HG02870 (cell line): ENCODE data around the gene BTBD9.
"Not testable (repeated sequence)": the region's sequence is repeated elsewhere in the genome, so short reads cannot be mapped to it uniquely, and the experiment has no call there.

Source experiments
- ATAC-seq: cut with Tn5 transposase; IDR thresholded peaks from one replicate; pipeline ENCODE4 v1.9.1; 2021; ENCODE audit warnings: mild to moderate bottlenecking, moderate library complexity; ENCODE audit not compliant: unreplicated experiment

BTBD9 gene

DNA sequence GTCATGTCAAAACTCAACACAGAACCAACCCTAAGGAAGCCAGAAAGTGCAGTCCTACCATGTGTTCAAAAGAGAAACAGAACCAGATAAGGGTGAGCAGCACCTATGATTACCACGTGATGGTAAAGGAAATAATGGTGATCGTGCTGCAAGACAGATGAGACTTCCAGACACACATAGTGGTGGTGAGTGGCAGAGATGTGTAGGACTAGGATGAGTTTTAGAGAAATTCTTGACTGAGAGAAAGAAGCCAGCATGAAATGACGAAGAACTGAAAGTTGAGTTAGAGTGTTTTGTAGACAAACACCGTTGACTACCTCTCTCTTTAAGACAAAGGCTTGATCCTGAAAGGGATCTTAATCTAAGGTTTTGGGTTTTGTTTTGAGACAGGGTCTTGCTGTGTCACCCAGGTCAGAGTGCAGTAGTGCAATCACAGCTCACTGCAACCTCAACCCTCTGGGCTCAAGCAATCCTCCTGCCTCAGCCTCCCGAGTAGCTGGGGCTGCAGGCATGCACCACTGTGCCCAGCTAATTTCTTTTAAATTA is 10.6 kb upstream of the BTBD9 start:
- ATAC-seq = no peak

DNA sequence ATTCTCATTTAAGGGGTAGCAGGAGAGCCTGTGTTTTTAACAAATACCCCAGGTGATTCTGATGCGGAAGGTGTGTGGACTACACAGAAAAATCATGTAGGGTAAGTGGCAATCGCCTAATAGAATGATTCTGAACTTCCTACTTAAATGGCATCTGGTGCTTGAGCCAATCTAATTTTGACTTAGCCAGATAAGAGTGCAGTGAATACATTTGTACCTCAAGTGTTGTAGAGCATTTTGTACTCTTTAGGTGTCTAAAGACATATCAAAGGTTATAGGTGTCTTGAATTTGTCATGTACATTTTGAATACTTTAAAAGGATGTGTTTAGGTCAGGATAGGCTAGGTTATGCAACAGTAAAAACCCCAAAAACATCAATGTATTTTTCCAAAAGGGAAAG is 10.0 kb upstream of the BTBD9 start:
- no peak for ATAC-seq

DNA sequence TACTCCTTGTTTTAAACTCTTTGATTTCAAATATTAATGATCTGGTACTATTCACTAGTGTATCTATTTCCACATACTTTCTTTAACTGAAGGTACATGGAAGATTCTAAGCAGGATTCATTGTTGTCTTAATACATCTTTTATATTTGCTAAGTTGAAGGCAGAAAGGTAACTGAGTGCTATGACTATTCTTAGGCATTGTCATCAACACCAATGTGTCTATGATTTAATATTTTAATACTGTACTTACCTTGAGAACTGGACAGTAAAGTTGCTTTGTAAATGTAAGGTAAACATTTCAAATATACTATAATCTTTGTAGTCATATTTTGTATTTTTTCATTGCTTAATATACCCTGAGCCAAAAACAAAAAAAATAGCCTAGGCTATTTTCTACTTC is 8.9 kb upstream of the BTBD9 start:
- no peak for ATAC-seq

DNA sequence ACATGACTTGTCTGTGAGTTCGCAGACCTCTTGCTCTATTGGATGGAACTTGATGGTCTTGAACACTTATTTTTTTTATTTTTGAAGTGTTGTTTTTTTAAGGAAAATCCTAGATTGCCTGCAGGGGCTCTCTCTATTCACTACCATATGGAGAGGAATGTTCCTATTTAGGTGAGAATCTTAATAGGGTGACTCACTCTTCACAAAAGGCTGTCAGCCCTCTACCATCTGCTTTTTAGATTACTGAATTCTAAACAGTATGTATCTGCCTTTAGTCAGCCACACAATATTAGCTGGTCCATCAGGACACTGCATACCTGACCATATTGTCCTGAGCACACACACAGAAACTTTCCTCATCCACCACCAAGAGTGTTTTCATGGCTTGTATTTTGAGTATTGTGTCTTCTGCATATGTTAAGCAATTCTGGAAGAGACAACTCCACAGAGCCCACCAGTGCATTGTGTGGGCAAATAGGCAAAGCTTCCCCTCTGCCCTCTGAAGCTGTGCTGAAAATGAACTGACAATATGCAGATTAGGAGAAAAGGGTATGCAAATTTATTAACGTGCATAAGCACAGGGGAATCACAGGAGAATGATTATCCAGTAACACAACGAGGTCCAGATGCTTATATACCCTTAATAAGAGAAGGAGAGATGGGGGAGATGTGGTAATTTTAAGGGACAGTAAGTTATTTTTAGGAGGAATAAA is 6.6 kb upstream of the BTBD9 start:
- no peak for ATAC-seq

GRCh38 chr6:38644951-38645350 is 5.2 kb upstream of the BTBD9 start:
- no peak for ATAC-seq

GRCh38 chr6:38640216-38640909 is 634 bp upstream of the BTBD9 start:
- ATAC-seq = peak; percentile 13

DNA sequence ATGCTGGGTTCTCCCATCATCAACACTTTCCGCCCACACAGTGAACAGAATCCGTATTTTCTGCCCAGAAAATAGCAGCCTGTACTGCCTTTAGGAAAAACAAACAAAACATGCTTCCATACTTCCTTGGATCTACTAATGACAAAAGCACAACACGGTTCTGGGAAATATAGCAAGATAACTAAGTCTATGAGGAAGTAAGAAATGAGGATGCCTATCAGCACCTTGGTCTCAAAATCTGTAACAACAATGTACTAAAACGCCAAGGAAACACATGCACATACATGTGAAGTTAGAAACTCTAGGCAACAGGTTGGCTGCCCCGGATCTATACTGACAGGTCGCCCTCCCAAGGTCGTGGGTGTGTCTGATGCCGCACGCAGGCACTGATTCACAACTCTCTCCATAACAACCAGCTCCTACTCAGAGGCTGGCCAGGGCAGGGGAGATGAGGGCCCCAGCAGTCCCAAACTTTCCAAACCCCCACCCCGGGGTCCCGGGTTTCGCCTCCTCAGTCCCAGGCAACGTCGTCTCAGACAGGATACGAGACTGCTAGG is 710 bp downstream of the BTBD9 start:
- peak; percentile 23 for ATAC-seq

GRCh38 chr6:38637756-38638155 is 2.0 kb downstream of the BTBD9 start:
- no peak for ATAC-seq

- no peak for ATAC-seq
Measured at GRCh38 chr6:38636027-38636426, 3.7 kb downstream of the BTBD9 start.

DNA sequence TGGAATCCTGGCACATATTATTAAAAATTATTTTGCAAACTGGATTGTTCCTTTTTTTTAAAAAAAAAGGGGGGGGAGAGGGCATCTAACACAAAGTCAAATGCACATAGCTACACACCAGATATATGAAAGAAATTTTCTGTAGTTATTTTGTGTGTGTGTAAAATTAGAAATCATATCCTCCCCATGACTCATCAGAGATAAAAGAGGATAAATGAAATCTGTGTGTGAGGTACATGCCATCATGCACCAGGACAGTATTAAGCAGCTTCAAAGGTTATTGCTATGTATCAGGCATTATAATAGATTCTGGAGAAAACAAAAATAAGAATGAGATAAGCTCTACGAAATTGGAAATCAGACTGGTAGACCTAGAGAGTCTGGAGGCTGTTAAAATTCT is 5.2 kb downstream of the BTBD9 start:
- ATAC-seq = no peak

GRCh38 chr6:38632490-38632889 is 7.2 kb downstream of the BTBD9 start:
- ATAC-seq = no peak

- ATAC-seq = no peak
Measured at GRCh38 chr6:38631186-38631783, 8.4 kb downstream of the BTBD9 start.

DNA sequence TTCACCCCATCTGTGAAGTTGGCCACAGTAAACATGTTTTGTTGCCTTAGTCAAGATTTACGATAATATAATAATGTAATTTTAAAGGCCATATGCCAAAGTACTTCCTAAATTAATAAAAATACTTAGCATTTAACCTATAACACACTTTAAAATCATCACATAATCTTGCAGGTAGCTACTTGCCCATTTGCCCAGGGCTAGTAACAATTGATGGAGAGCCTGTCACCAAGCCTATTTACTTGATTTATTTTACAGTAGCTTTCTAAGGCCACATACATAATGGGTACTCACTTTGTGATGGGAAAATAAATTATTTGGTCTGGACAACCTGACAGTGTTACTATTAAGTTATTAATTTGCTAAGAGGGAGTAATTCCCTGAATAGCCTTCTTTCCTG is 14.5 kb downstream of the BTBD9 start:
- no peak for ATAC-seq

- ATAC-seq = not testable (repeated sequence)
Measured at GRCh38 chr6:38619342-38619741, 20.4 kb downstream of the BTBD9 start.

DNA sequence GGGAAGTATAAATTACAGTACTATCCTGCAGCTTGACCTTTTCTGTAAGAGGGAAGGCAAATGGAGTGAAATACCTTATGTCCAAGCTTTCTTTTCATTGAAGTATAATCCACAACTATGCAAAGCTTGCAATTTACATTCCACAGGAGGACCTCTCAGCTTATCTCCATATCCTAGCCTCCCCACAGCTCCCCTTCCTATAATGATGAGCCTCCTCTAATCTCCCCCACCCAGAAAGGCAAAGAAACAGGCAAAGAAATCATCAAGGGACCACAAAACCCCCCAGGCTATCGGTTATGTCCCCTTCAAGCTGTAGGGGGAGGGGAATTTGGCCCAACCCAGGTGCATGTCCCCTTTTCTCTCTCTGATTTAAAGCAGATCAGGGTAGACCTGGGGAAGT is 21.4 kb downstream of the BTBD9 start:
- not testable (repeated sequence) for ATAC-seq

DNA sequence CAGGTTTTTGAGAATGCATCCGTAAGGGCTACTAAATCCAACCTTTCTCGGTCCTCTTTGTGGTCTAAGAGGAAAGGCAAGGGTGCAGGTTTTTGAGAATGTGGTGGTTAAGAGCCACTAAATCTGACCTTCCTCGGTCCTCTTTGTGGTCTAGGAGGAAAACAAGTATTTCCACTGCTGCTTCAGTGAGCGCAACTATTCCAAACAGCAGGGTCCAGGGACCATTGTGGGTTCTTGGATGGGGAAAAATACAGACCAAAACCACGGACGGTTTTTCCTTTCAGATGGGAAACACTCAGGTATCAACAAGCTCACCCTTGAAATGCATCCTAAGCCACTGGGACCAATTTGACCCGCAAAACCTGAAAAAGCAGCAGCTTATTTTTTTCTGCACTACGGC is 21.9 kb downstream of the BTBD9 start:
- ATAC-seq = no peak

DNA sequence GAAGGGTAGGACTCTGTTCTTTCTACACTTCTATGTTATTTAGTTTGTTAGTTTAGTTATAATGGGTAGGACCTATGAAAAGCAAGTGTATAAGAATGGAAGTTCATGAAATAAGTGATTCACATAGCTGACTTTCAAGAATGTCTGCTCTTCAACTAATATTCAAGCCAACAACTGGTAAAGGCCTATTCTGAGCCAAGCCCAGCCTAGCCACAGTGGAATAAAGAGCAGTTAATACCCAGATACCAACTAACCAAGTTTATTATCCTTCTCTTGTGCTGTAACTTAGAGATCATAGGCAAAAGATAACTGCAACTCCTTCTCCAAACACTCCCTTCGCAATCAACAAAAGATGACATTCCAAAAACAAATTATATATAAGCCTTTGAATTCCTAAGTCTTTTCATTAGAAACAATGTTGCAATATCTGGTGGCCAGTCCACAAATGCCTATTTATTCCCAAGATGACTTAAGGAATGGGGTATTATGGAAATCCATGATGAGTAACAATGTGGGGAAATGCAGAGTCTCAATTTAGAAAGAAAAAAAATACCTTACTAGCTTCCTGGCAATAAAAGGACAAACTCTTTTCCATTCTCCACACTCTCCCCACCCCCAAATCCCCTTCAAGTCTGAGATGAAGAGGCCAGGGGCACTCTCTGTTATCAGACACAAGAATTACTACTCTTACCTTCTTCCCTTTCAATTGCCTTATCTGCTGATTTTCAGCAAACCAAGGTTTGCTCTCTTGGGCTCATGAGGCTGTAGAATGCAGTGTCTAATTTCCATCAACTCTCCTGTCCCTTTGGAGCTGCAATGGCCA is 27.4 kb downstream of the BTBD9 start:
- no peak for ATAC-seq

- ATAC-seq = no peak
Measured at GRCh38 chr6:38610050-38610625, 29.6 kb downstream of the BTBD9 start.

GRCh38 chr6:38604700-38605099 is 35.0 kb downstream of the BTBD9 start:
- no peak for ATAC-seq

- no peak for ATAC-seq
Measured at GRCh38 chr6:38603966-38604365, 35.8 kb downstream of the BTBD9 start.
